Measurements from ENCODE around the gene BRWD1. TPM values are rescaled to one million over a fixed set of nuclear protein-coding genes. Genes with fewer than 3 reads are reported as not detected.

The BRWD1 gene
- total RNA-seq, 1 experiment from 2014 or later: 28.8 TPM

GRCh38 chr21:39350094-39351005, 36.9 kb upstream of the BRWD1 start:
- peak overlapping the region; percentile 77 for H3K27ac Mint-ChIP-seq (ENCODE audit: unreplicated experiment)
- H3K9me3 Mint-ChIP-seq (ENCODE audit: low read depth, unreplicated experiment): no peaks in the 10 kb centered on the region
- DNase-seq: no peak
- peak overlapping the region; percentile 72 for H3K4me3 Mint-ChIP-seq (ENCODE audit: low read depth, unreplicated experiment)
- CTCF ChIA-PET: interaction anchor here (1.0 kb wide), 1 partner anchor 37 kb away, joined by 8 read pairs; no protein-coding TSS in a partner anchor
- peaks cover 46% of the 10 kb centered on the region for H3K36me3 Mint-ChIP-seq (ENCODE audit: insufficient read depth, unreplicated experiment)
- H3K4me1 Mint-ChIP-seq (ENCODE audit: low read depth, unreplicated experiment): peaks cover 20% of the 10 kb centered on the region
- TSS peak; percentile 83 for BruUV-seq (replicated peaks)
- H3K27me3 Mint-ChIP-seq (ENCODE audit: unreplicated experiment): no peaks in the 10 kb centered on the region
- TF ChIP-seq, protein P1, sequence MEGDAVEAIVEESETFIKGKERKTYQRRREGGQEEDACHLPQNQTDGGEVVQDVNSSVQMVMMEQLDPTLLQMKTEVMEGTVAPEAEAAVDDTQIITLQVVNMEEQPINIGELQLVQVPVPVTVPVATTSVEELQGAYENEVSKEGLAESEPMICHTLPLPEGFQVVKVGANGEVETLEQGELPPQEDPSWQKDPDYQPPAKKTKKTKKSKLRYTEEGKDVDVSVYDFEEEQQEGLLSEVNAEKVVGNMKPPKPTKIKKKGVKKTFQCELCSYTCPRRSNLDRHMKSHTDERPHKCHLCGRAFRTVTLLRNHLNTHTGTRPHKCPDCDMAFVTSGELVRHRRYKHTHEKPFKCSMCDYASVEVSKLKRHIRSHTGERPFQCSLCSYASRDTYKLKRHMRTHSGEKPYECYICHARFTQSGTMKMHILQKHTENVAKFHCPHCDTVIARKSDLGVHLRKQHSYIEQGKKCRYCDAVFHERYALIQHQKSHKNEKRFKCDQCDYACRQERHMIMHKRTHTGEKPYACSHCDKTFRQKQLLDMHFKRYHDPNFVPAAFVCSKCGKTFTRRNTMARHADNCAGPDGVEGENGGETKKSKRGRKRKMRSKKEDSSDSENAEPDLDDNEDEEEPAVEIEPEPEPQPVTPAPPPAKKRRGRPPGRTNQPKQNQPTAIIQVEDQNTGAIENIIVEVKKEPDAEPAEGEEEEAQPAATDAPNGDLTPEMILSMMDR (IDR thresholded peaks at IDR 0.05; ENCODE audit: unreplicated experiment): no peak
- intact Hi-C loops (cut with micrococcal nuclease; ENCODE audit: unreplicated experiment): no loop called here

GRCh38 chr21:39349211-39350093, 36.0 kb upstream of the BRWD1 start:
- intact Hi-C loops (cut with micrococcal nuclease; ENCODE audit: unreplicated experiment): loop anchor here (5.0 kb wide), 1 partner anchor 37 kb away; the partner anchor contains the start of gene BRWD1
- no TSS peak for BruUV-seq (replicated peaks)
- no peaks in the 10 kb centered on the region for H3K27me3 Mint-ChIP-seq (ENCODE audit: unreplicated experiment)

DNA sequence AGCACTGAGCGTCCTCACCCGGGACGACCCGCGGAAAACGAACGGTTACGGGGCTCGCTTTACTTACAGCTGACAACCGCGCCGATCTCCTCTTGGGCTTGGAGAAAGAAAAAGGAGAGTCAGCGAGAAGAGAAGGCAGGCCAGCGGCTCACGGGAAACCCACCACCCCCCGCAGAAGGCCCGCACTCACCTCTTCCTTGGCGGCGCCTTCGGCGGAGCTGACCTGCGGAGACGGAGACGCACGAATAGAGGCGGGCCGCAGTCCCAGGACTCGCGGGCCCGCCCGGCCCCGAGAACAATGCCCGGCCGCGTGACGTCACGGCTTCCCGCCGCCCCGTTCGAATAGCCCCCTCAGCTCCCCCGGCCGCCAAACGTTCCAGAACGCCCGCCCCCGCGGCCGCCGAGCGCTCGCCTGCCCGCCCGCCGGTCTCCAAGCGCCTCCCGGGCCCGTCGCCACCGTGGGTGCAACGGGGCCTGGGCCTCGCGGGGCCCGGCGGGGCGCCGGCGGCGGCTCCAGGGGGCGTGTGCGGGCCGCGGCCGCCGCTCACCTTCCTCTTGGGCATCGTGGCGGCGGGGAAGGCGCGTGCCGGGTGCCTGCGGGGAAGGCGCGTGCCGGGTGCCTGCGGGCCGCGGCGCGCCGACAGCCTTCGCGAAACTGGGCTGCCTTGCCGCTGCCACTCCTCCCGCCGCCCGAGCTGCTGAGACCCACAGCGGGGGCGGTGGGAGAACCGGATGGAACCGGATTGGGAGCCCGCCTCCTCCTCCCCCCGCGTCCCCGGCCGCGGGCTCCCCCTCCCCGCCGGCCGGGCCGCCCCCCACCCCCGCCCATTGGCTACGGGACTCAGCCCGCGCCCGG, 35.2 kb upstream of the BRWD1 start, which contains the start of gene HMGN1:
TSS of gene HMGN1 (minus strand) at position 734 of the 856 bp plus-strand sequence. CDS start at position 563, 171 bp downstream.
- CTCF ChIA-PET: interaction anchor here (0.6 to 1.5 kb wide), 3 partner anchors 26 to 39 kb away, joined by 3 to 11 read pairs (median 5); no protein-coding TSS in a partner anchor
- H3K36me3 Mint-ChIP-seq (ENCODE audit: insufficient read depth, unreplicated experiment): peaks cover 56% of the 10 kb centered on the region

More at GRCh38 chr21:39349211-39350093, 36.0 kb upstream of the BRWD1 start:
- DNase-seq: peak; percentile 96
- Mint-ChIP-seq H3K36me3 (ENCODE audit: insufficient read depth, unreplicated experiment) (peaks cover 52% of the 10 kb centered on the region), H3K27ac (ENCODE audit: unreplicated experiment) (peak overlapping the region; percentile 77), H3K4me3 (ENCODE audit: low read depth, unreplicated experiment) (peak overlapping the region; percentile 72), H3K9me3 (ENCODE audit: low read depth, unreplicated experiment) (no peaks in the 10 kb centered on the region), H3K4me1 (ENCODE audit: low read depth, unreplicated experiment) (peaks cover 28% of the 10 kb centered on the region)
- TF ChIP-seq, protein P1 (IDR thresholded peaks at IDR 0.05; ENCODE audit: unreplicated experiment): no peak
- CTCF ChIA-PET: interaction anchor here (1.0 kb wide), 1 partner anchor 38 kb away, joined by 8 read pairs; no protein-coding TSS in a partner anchor

More for the DNA sequence above, 35.2 kb upstream of the BRWD1 start, which contains the start of gene HMGN1:
- H3K27me3 Mint-ChIP-seq (ENCODE audit: unreplicated experiment): no peaks in the 10 kb centered on the region
- DNase-seq: peak; percentile 83
- H3K4me3 Mint-ChIP-seq (ENCODE audit: low read depth, unreplicated experiment): peak within 1 kb of the TSS; percentile 72
- peak within 1 kb of the TSS; percentile 77 for H3K27ac Mint-ChIP-seq (ENCODE audit: unreplicated experiment)
- peaks cover 28% of the 10 kb centered on the region for H3K4me1 Mint-ChIP-seq (ENCODE audit: low read depth, unreplicated experiment)
- intact Hi-C loops (cut with micrococcal nuclease; ENCODE audit: unreplicated experiment): loop anchor here (5.0 kb wide), 1 partner anchor 36 kb away; the partner anchor contains the start of gene BRWD1
- TF ChIP-seq, protein P1 (IDR thresholded peaks at IDR 0.05; ENCODE audit: unreplicated experiment): no peak
- no peaks in the 10 kb centered on the region for H3K9me3 Mint-ChIP-seq (ENCODE audit: low read depth, unreplicated experiment)
- no TSS peak for BruUV-seq (replicated peaks)

All from Calu3 (cell line).